ENCODE data around the gene PTGDR. TPM values are rescaled to one million over a fixed set of nuclear protein-coding genes. Genes with fewer than 3 reads are reported as not detected.

PTGDR gene
- total RNA-seq, 1 experiment from 2014 or later, result not detected

DNA sequence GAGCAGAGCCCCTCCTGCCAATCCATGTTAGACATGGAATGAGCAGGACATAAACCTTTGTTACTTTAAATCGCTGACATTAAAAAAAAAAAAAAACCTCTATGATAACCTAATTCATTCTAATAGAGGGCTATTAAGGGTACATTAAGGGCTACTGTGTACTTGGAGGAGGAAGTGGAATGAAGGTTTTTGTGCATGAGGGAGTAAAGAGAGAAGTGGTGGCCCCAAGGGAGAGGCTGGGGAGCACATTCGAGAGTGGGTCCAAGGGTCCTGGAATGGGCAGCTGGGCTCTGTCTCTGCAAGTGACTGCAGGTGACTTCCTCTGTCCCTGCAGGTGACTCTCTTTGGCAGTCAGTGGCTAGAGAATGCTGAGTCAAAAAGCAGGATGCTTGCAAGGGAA, 32.1 kb upstream of the PTGDR start:
- CTCF ChIA-PET, result no interaction called here
- intact Hi-C loops (cut with micrococcal nuclease; ENCODE audit: unreplicated experiment), result no loop called here
- POLR2A ChIA-PET, result no interaction called here
- no peaks in the 10 kb centered on the region for H3K36me3 ChIP-seq (ENCODE audit: control insufficient read depth, insufficient read depth, low read length)
- in situ Hi-C loops (cut with HindIII; ENCODE audit: low pct_unique_long_range_greater_than_20kb, low sequenced_read_pairs), result no loop called here
- H3K4me1 ChIP-seq (ENCODE audit: control insufficient read depth, insufficient read depth, low read length), result no peaks in the 10 kb centered on the region
- H3K4me3 ChIP-seq (ENCODE audit: low read depth in 2 of 2, low read length in 2 of 2), result no peak overlapping the region
- no peaks in the 10 kb centered on the region for H3K9me3 ChIP-seq (ENCODE audit: control insufficient read depth, insufficient read depth, low read depth, low read length)
- TF ChIP-seq TCF7L2 (IDR thresholded peaks at IDR 0.05; ENCODE audit: low read depth, low read length) (no peak), POLR2AphosphoS5 (IDR thresholded peaks at IDR 0.05; ENCODE audit: low read depth, low read length) (no peak), SIN3A (IDR thresholded peaks at IDR 0.05; ENCODE audit: borderline replicate concordance, insufficient read depth, low read depth, low read length) (no peak)
- H3K27me3 ChIP-seq (ENCODE audit: control insufficient read depth, insufficient read depth, low read length), result no peaks in the 10 kb centered on the region
- no peak for ATAC-seq
- no peak for DNase-seq (ENCODE audit: low read depth, low spot score)
- H3K27ac ChIP-seq (ENCODE audit: low read length), result no peak overlapping the region
- no TSS peak for BruUV-seq (replicated peaks)

GRCh38 chr14:52235866-52236510, 31.5 kb upstream of the PTGDR start:
- in situ Hi-C loops (cut with HindIII; ENCODE audit: low pct_unique_long_range_greater_than_20kb, low sequenced_read_pairs) (no loop called here), intact Hi-C loops (cut with micrococcal nuclease; ENCODE audit: unreplicated experiment) (no loop called here)
- ATAC-seq (no peak), DNase-seq (ENCODE audit: low read depth, low spot score) (no peak)
- Histone ChIP-seq H3K9me3 (ENCODE audit: control insufficient read depth, insufficient read depth, low read depth, low read length) (no peaks in the 10 kb centered on the region), H3K27me3 (ENCODE audit: control insufficient read depth, insufficient read depth, low read length) (no peaks in the 10 kb centered on the region), H3K4me3 (ENCODE audit: low read depth in 2 of 2, low read length in 2 of 2) (no peak overlapping the region), H3K27ac (ENCODE audit: low read length) (no peak overlapping the region), H3K4me1 (ENCODE audit: control insufficient read depth, insufficient read depth, low read length) (no peaks in the 10 kb centered on the region), H3K36me3 (ENCODE audit: control insufficient read depth, insufficient read depth, low read length) (no peaks in the 10 kb centered on the region)
- CTCF ChIA-PET, result no interaction called here
- TF ChIP-seq SIN3A (IDR thresholded peaks at IDR 0.05; ENCODE audit: borderline replicate concordance, insufficient read depth, low read depth, low read length), result no peak
- no TSS peak for BruUV-seq (replicated peaks)
- POLR2A ChIA-PET, result no interaction called here

DNA sequence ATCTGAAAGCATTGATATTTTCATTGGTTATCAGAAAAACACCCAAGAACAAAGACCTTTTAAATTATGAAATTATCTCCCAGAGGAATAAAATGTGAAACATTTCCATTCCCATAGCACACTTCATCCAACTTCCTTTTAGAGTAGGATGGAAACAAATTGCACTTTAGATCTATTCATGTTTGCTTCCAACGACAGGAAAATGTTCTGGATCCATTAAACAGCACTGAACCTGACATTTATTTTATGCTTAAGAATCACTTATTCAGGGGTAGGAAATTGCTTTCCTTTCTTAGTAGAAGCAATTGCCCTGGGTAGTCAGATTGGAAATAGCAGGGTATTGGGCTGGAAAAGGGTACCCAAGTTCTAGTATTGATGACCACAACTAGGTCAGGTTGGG, 28.8 kb upstream of the PTGDR start:
- intact Hi-C loops (cut with micrococcal nuclease; ENCODE audit: unreplicated experiment), result no loop called here
- Histone ChIP-seq H3K27ac (ENCODE audit: low read length) (no peak overlapping the region), H3K4me3 (ENCODE audit: low read depth in 2 of 2, low read length in 2 of 2) (no peak overlapping the region), H3K36me3 (ENCODE audit: control insufficient read depth, insufficient read depth, low read length) (no peaks in the 10 kb centered on the region), H3K4me1 (ENCODE audit: control insufficient read depth, insufficient read depth, low read length) (no peaks in the 10 kb centered on the region), H3K27me3 (ENCODE audit: control insufficient read depth, insufficient read depth, low read length) (no peaks in the 10 kb centered on the region; the same call in 1 of the 2 replicates), H3K9me3 (ENCODE audit: control insufficient read depth, insufficient read depth, low read depth, low read length) (no peaks in the 10 kb centered on the region)
- ATAC-seq (no peak), DNase-seq (ENCODE audit: low read depth, low spot score) (no peak)
- CTCF ChIA-PET, result no interaction called here
- TF ChIP-seq POLR2AphosphoS5 (IDR thresholded peaks at IDR 0.05; ENCODE audit: low read depth, low read length), result no peak
- TF ChIP-seq CTCF (IDR thresholded peaks at IDR 0.05), result no peak
- TF ChIP-seq SIN3A (IDR thresholded peaks at IDR 0.05; ENCODE audit: borderline replicate concordance, insufficient read depth, low read depth, low read length), result no peak
- no peak for TF ChIP-seq REST (IDR thresholded peaks at IDR 0.05; ENCODE audit: insufficient read depth in 1 of 2, low read depth in 2 of 2, low read length in 1 of 2)
- no peak for TF ChIP-seq TCF7L2 (IDR thresholded peaks at IDR 0.05; ENCODE audit: low read depth, low read length)
- POLR2A ChIA-PET, result no interaction called here
- no TSS peak for BruUV-seq (replicated peaks)
- in situ Hi-C loops (cut with HindIII; ENCODE audit: low pct_unique_long_range_greater_than_20kb, low sequenced_read_pairs), result no loop called here

Measured in Panc1 (cell line).